Stimulated activated CD4-positive, alpha-beta T cell treated with anti-CD3 and anti-CD28 coated beads, Interleukin-2, amount 100 ng/mL, for 24 hours (primary cell): Measurements from ENCODE around the gene FAM120A.

ENCODE experiments used
- DNase-seq, 2 donors: peaks; one replicate each; pipeline ENCODE4 v3.0.0-alpha.2; 2020

Gene FAM120A

GRCh38 chr9:93597871-93598646 lies 146.6 kb downstream of the FAM120A start:
- no peak for DNase-seq

- DNase-seq = no peak
Observed at GRCh38 chr9:93598647-93599241, 147.3 kb downstream of the FAM120A start.

GRCh38 chr9:93599571-93600403 lies 148.3 kb downstream of the FAM120A start:
- no peak for DNase-seq

- no peak for DNase-seq
Observed at GRCh38 chr9:93600504-93600903, 149.0 kb downstream of the FAM120A start.

- DNase-seq = no peak
Observed at GRCh38 chr9:93601063-93601462, 149.6 kb downstream of the FAM120A start.

GRCh38 chr9:93601666-93602065 lies 150.2 kb downstream of the FAM120A start:
- DNase-seq = no peak

- DNase-seq = no peak
Observed at GRCh38 chr9:93603011-93603410, 151.5 kb downstream of the FAM120A start.

- DNase-seq = no peak
Observed at GRCh38 chr9:93603906-93604326, 152.4 kb downstream of the FAM120A start.

- no peak for DNase-seq
Observed at GRCh38 chr9:93606187-93606586, 154.7 kb downstream of the FAM120A start.

GRCh38 chr9:93610206-93610605 lies 158.7 kb downstream of the FAM120A start:
- no peak for DNase-seq

GRCh38 chr9:93612052-93612795 lies 160.7 kb downstream of the FAM120A start:
- DNase-seq = no peak

GRCh38 chr9:93612796-93613154 lies 161.3 kb downstream of the FAM120A start:
- no peak for DNase-seq

GRCh38 chr9:93613174-93613573 lies 161.7 kb downstream of the FAM120A start:
- DNase-seq = no peak

GRCh38 chr9:93613791-93614190 lies 162.3 kb downstream of the FAM120A start:
- no peak for DNase-seq

- DNase-seq = no peak
Observed at GRCh38 chr9:93614830-93615468, 163.5 kb downstream of the FAM120A start.
